SK-N-SH (cell line): Measurements from ENCODE around the gene ID2. TPM values are rescaled to one million over a fixed set of nuclear protein-coding genes. Genes with fewer than 3 reads are reported as not detected.

Experiments used
- CTCF ChIA-PET: fragments of 300-600, 350-600 bp; formaldehyde crosslinking; extraction: SDS; loops from one replicate; lab custom pipeline; 2021; lab: Yijun Ruan, JAX
- POLR2A ChIA-PET: fragments of 350-600 bp; sonication (Branson Sonifier 250); formaldehyde crosslinking; extraction: SDS; loops from one replicate; lab custom pipeline; 2020; ENCODE audit warnings: antibody characterized with exemption, inconsistent platforms; lab: Yijun Ruan, JAX
- DNase-seq: peaks from one replicate; pipeline ENCODE4 v3.0.0; 2012
- H2AFZ ChIP-seq: fragments of 200-600 bp; sonication (generic); 2 replicates; pipeline ENCODE4 v1.8.1; 2016; ENCODE audit warnings: antibody characterized with exemption, mild to moderate bottlenecking, low read depth
- H3F3A ChIP-seq: fragments of 200-600 bp; sonication (generic); replicated peaks from 2 replicates; pipeline ENCODE3; 2016; ENCODE audit warnings: antibody characterized with exemption, mild to moderate bottlenecking; ENCODE audit not compliant: insufficient read depth
- H3K27ac ChIP-seq, 2 experiments: fragments of 200-500 bp in 1 of 2; fragments of 200-600 bp in 1 of 2; sonication (Bioruptor generic) in 1 of 2; sonication (generic), shearing (Covaris generic) in 1 of 2; 2 replicates each; pipeline versions ENCODE4 v1.5.1 to v1.6.1; 2014 to 2016; ENCODE audit warnings: low read depth in 2 of 2, inconsistent platforms in 1 of 2, low read length in 1 of 2, mild to moderate bottlenecking in 1 of 2, mixed read lengths in 1 of 2
- H3K27me3 ChIP-seq: fragments of 200-600 bp; sonication (generic), shearing (Covaris generic); 2 replicates; pipeline ENCODE4 v1.6.1; 2016; ENCODE audit warnings: mixed run types; ENCODE audit not compliant: insufficient read depth
- H3K36me3 ChIP-seq, 2 experiments: fragments of 200-500 bp in 1 of 2; fragments of 200-600 bp in 1 of 2; sonication (Bioruptor generic) in 1 of 2; sonication (generic) in 1 of 2; replicated peaks in 1 of 2; 2 replicates each; pipeline versions ENCODE3 to v1.5.1; 2014 to 2016; ENCODE audit warnings: low read length in 1 of 2, mild to moderate bottlenecking in 1 of 2; ENCODE audit not compliant: insufficient read depth in 2 of 2, control insufficient read depth in 1 of 2
- H3K4me1 ChIP-seq, 2 experiments: fragments of 200-500 bp in 1 of 2; fragments of 200-600 bp in 1 of 2; sonication (Bioruptor generic) in 1 of 2; sonication (generic), shearing (Covaris generic) in 1 of 2; 2 replicates each; pipeline versions ENCODE4 v1.5.1 to v1.6.1; 2014 to 2016; ENCODE audit warnings: low read depth in 1 of 2, low read length in 1 of 2, mixed run types in 1 of 2; ENCODE audit not compliant: insufficient read depth in 2 of 2, control insufficient read depth in 1 of 2
- H3K4me2 ChIP-seq: fragments of 200-600 bp; sonication (generic), shearing (Covaris generic); 2 replicates; pipeline ENCODE4 v1.6.1; 2017; ENCODE audit warnings: mixed run types
- H3K4me3 ChIP-seq, 2 experiments: fragments of 200-500 bp in 1 of 2; fragments of 200-600 bp in 1 of 2; sonication (Bioruptor generic) in 1 of 2; sonication (generic), shearing (Covaris generic) in 1 of 2; 2 replicates each; pipeline versions ENCODE4 v1.5.1 to v1.8.1; 2014 to 2016; ENCODE audit warnings: low read depth in 2 of 2, inconsistent platforms in 1 of 2, low read length in 1 of 2, mild to moderate bottlenecking in 1 of 2, mixed read lengths in 1 of 2, moderate library complexity in 1 of 2
- H3K79me2 ChIP-seq: fragments of 200-600 bp; sonication (generic); 2 replicates; pipeline ENCODE4 v1.8.1; 2017; ENCODE audit warnings: mild to moderate bottlenecking; ENCODE audit not compliant: insufficient read depth
- H3K9ac ChIP-seq: fragments of 200-600 bp; sonication (generic); 2 replicates; pipeline ENCODE4 v1.6.1; 2017; ENCODE audit warnings: mixed run types
- H3K9me2 ChIP-seq: fragments of 200-600 bp; sonication (generic); 2 replicates; pipeline ENCODE4 v1.6.1; 2017; ENCODE audit warnings: mixed run types
- H3K9me3 ChIP-seq: fragments of 200-600 bp; sonication (generic); 2 replicates; pipeline ENCODE4 v1.6.1; 2017; ENCODE audit warnings: mixed run types, mild to moderate bottlenecking, moderate library complexity
- H4K20me1 ChIP-seq: fragments of 200-600 bp; sonication (generic); 2 replicates; pipeline ENCODE4 v1.6.1; 2017; ENCODE audit warnings: mild to moderate bottlenecking, mixed run types; ENCODE audit not compliant: insufficient read depth
- CHD2 ChIP-seq: fragments of 150-350 bp; IDR thresholded peaks from 2 replicates; pipeline ENCODE4 v1.6.1; 2018; ENCODE audit warnings: low read length; ENCODE audit not compliant: partially characterized antibody
- EP300 ChIP-seq, 2 experiments: IDR thresholded peaks; 2 replicates each; pipeline versions ENCODE4 v1.4.0 to v1.6.1; 2012; ENCODE audit warnings: borderline replicate concordance in 1 of 2, low read depth in 1 of 2, low read length in 1 of 2
- EZH2phosphoT487 ChIP-seq: fragments of 200-600 bp; sonication (generic); IDR thresholded peaks from 2 replicates; pipeline ENCODE4 v1.6.1; 2017; ENCODE audit warnings: low read depth, mixed run types, mild to moderate bottlenecking, antibody characterized with exemption, moderate library complexity, borderline replicate concordance
- FOSL2 ChIP-seq: IDR thresholded peaks from 2 replicates; pipeline ENCODE4 v1.4.0; 2012; ENCODE audit warnings: low read depth, mild to moderate bottlenecking, moderate library complexity, borderline replicate concordance
- FOXM1 ChIP-seq: IDR thresholded peaks from 2 replicates; pipeline ENCODE4 v1.4.0; 2012; ENCODE audit warnings: low read depth, mild to moderate bottlenecking
- GABPA ChIP-seq: IDR thresholded peaks from 2 replicates; pipeline ENCODE4 v1.4.0; 2012; ENCODE audit warnings: low read depth, mild to moderate bottlenecking
- GATA2 ChIP-seq: sonication (generic); formaldehyde crosslinking; IDR thresholded peaks from 2 replicates; pipeline ENCODE4 v1.5.0; 2020; ENCODE audit warnings: mild to moderate bottlenecking, missing genetic modification reagents
- MAX ChIP-seq: IDR thresholded peaks from 2 replicates; pipeline ENCODE4 v1.4.0; 2012; ENCODE audit warnings: low read depth
- MXI1 ChIP-seq: IDR thresholded peaks from 2 replicates; pipeline ENCODE4 v1.6.1; 2012; ENCODE audit warnings: mild to moderate bottlenecking, low read depth, low read length, improper control_type of control experiment
- NFIC ChIP-seq: IDR thresholded peaks from 2 replicates; pipeline ENCODE4 v1.4.0; 2012; ENCODE audit warnings: borderline replicate concordance
- NRF1 ChIP-seq: IDR thresholded peaks from 2 replicates; pipeline ENCODE4 v1.6.1; 2012; ENCODE audit warnings: low read depth, mild to moderate bottlenecking, low read length
- RAD21 ChIP-seq: IDR thresholded peaks from 2 replicates; pipeline ENCODE4 v1.6.1; 2012; ENCODE audit warnings: mild to moderate bottlenecking, low read length
- RXRA ChIP-seq: IDR thresholded peaks from 2 replicates; pipeline ENCODE4 v1.4.0; 2012; ENCODE audit warnings: low read depth, mild to moderate bottlenecking, borderline replicate concordance
- TAF1 ChIP-seq: IDR thresholded peaks from 2 replicates; pipeline ENCODE4 v1.6.1; 2012; ENCODE audit warnings: low read depth, mild to moderate bottlenecking, low read length, moderate library complexity, borderline replicate concordance
- TCF12 ChIP-seq: IDR thresholded peaks from 2 replicates; pipeline ENCODE4 v1.4.0; 2012
- YY1 ChIP-seq: IDR thresholded peaks from 2 replicates; pipeline ENCODE4 v1.4.0; 2012; ENCODE audit warnings: low read depth, mild to moderate bottlenecking
- WGBS: methylation state at CpG from one replicate; pipeline ENCODE4 v1.1.6; 2017; ENCODE audit warnings: low lambda C conversion rate; 5-methylcytosine and 5-hydroxymethylcytosine counted together
- polyA plus RNA-seq, 3 experiments: library from polyadenylated mRNA; depleted of rRNA; stranded (reverse); fragments of >200 nt; gene quantifications; 2 replicates each; pipeline ENCODE4 v1.2.3, GENCODE V29; 2012

ID2 gene
- polyA plus RNA-seq, 1 of the 3 experiments (the other 2 are of a cell fraction): 459 TPM

- 84% methylated on average over 16 of the region's 16 CpGs for WGBS
- Histone ChIP-seq H3K27ac (no peak overlapping the region), H3K9ac (no peak overlapping the region), H3K9me3 (no peaks in the 10 kb centered on the region), H3K27me3 (no peaks in the 10 kb centered on the region), H3K79me2 (no peaks in the 10 kb centered on the region), H3F3A (no peaks in the 10 kb centered on the region), H3K4me2 (no peak overlapping the region), H3K4me1 (peaks cover 2 to 10% of the 10 kb centered on the region in 2 experiments; a peak in 2 of 4 replicates), H2AFZ (peak overlapping the region; percentile 52; the same call in 1 of the 2 replicates), H3K4me3 (no peak overlapping the region), H3K36me3 (no peaks in the 10 kb centered on the region), H4K20me1 (no peaks in the 10 kb centered on the region), H3K9me2 (no peaks in the 10 kb centered on the region)
- ChIA-PET CTCF (interaction anchor here (0.7 kb wide), 1 partner anchor 17 kb away, joined by 3 read pairs; no protein-coding TSS in a partner anchor), POLR2A (no interaction called here)
- no peak for DNase-seq
- TF ChIP-seq RAD21 (no peak), TAF1 (no peak), NFIC (no peak), MXI1 (no peak), GABPA (no peak), CHD2 (no peak), YY1 (no peak), TCF12 (no peak), FOXM1 (no peak), NRF1 (no peak), EP300 (IDR thresholded peaks at IDR 0.05; ENCODE audit: borderline replicate concordance in 1 of 2, low read depth in 1 of 2, low read length in 1 of 2) (no peak), EZH2phosphoT487 (no peak)
Observed at GRCh38 chr2:8636721-8637636, 44.9 kb upstream of the ID2 start.

GRCh38 chr2:8638327-8638726 lies 43.5 kb upstream of the ID2 start:
- CTCF ChIA-PET: interaction anchor here (0.6 kb wide), 1 partner anchor 11 kb away, joined by 3 read pairs; no protein-coding TSS in a partner anchor

More at GRCh38 chr2:8638327-8638726, 43.5 kb upstream of the ID2 start:
- H3K79me2 ChIP-seq: no peaks in the 10 kb centered on the region
- H3K9me3 ChIP-seq: no peaks in the 10 kb centered on the region
- H4K20me1 ChIP-seq: no peaks in the 10 kb centered on the region
- no peaks in the 10 kb centered on the region for H3F3A ChIP-seq
- H3K4me2 ChIP-seq: no peak overlapping the region
- H3K9me2 ChIP-seq: no peaks in the 10 kb centered on the region
- TF ChIP-seq FOSL2: no peak
- TF ChIP-seq MAX: no peak
- TF ChIP-seq RXRA: no peak
- no peak for TF ChIP-seq CHD2
- TF ChIP-seq GATA2: no peak
- H3K4me3 ChIP-seq: no peak overlapping the region
- no peaks in the 10 kb centered on the region for H3K27me3 ChIP-seq
- H2AFZ ChIP-seq: no peak overlapping the region
- peaks cover 9 to 10% of the 10 kb centered on the region in 2 experiments; a peak in 2 of 4 replicates for H3K4me1 ChIP-seq
- no peak overlapping the region for H3K27ac ChIP-seq
- 93% methylated on average over 12 of the region's 12 CpGs for WGBS
- H3K36me3 ChIP-seq: no peaks in the 10 kb centered on the region
- POLR2A ChIA-PET: no interaction called here
- no peak for DNase-seq
- H3K9ac ChIP-seq: no peak overlapping the region
